Peyer's patch (tissue), 4 donors: ENCODE results near the gene MYCN. TPM values are rescaled to one million over a fixed set of nuclear protein-coding genes. Genes with fewer than 3 reads are reported as not detected.
"Not testable (repeated sequence)": the region's sequence is repeated elsewhere in the genome, so short reads cannot be mapped to it uniquely, and the experiment has no call there.

ENCODE experiments used
- DNase-seq, 3 donors: peaks; one replicate each; pipeline ENCODE4 v3.0.0-alpha.2; 2017 to 2019
- H3K27ac ChIP-seq, 4 donors: fragments of 200-600 bp; sonication (generic); one replicate each; pipeline ENCODE4 v1.5.1; 2016 to 2019
- H3K27me3 ChIP-seq, 2 donors: fragments of 200-600 bp; sonication (generic); one replicate each; pipeline ENCODE4 v1.5.1; 2019
- H3K36me3 ChIP-seq, 3 donors: fragments of 200-600 bp; sonication (generic); one replicate each; pipeline ENCODE4 v1.5.1; 2016 to 2019
- H3K4me1 ChIP-seq, 4 donors: fragments of 200-600 bp; sonication (generic); one replicate each; pipeline ENCODE4 v1.5.1; 2016 to 2019
- H3K4me3 ChIP-seq, 4 donors: fragments of 200-600 bp; sonication (generic); 1 replicate in 3 of 4; 2 replicates in 1 of 4; pipeline ENCODE4 v1.5.1; 2016 to 2019; ENCODE audit warnings: mild to moderate bottlenecking in 1 of 4
- H3K9me3 ChIP-seq, 4 donors: fragments of 200-600 bp; sonication (generic); one replicate each; pipeline ENCODE4 v1.5.1; 2016 to 2019; ENCODE audit warnings: mild to moderate bottlenecking in 1 of 4
- CTCF ChIP-seq, 6 experiments: fragments of 450-650 bp in 4 of 6; fragments of 200-600 bp in 2 of 6; sonication (generic) in 1 of 6; IDR thresholded peaks; one replicate each; pipeline ENCODE4 v1.5.1; 2017 to 2019; ENCODE audit warnings: antibody characterized with exemption in 6 of 6, mild to moderate bottlenecking in 3 of 6, moderate library complexity in 1 of 6
- POLR2A ChIP-seq, 2 donors: fragments of 450-650 bp; IDR thresholded peaks; one replicate each; pipeline ENCODE4 v1.5.1; 2017; ENCODE audit warnings: antibody characterized with exemption in 2 of 2, mild to moderate bottlenecking in 2 of 2, moderate library complexity in 2 of 2
- total RNA-seq, 4 donors: library from RNA; depleted of rRNA; stranded (reverse); fragments of >200 nt; gene quantifications; one replicate each; pipeline ENCODE4 v1.1.0, GENCODE V29; 2016

MYCN gene
- total RNA-seq, 4 donors from 2014 or later = 0.94 to 5.0 (median 3.3) TPM

GRCh38 chr2:15925819-15926218 is 14.5 kb upstream of the MYCN start:
- Histone ChIP-seq H3K4me1 (no peaks in the 10 kb centered on the region), H3K27me3 (no peaks in the 10 kb centered on the region), H3K36me3 (no peaks in the 10 kb centered on the region), H3K27ac (no peak overlapping the region), H3K9me3 (no peaks in the 10 kb centered on the region), H3K4me3 (no peak overlapping the region)
- DNase-seq = no peak
- TF ChIP-seq CTCF (IDR thresholded peaks at IDR 0.05) (no peak), POLR2A (IDR thresholded peaks at IDR 0.05) (no peak)

- no peaks in the 10 kb centered on the region for H3K4me1 ChIP-seq
- no peaks in the 10 kb centered on the region for H3K36me3 ChIP-seq
- TF ChIP-seq CTCF (IDR thresholded peaks at IDR 0.05) (no peak), POLR2A (IDR thresholded peaks at IDR 0.05) (no peak)
- no peaks in the 10 kb centered on the region for H3K9me3 ChIP-seq
- H3K27me3 ChIP-seq = no peaks in the 10 kb centered on the region
- no peak overlapping the region for H3K27ac ChIP-seq
- H3K4me3 ChIP-seq = no peak overlapping the region
- DNase-seq = no peak
Observed at GRCh38 chr2:15926252-15926651, 14.1 kb upstream of the MYCN start.

- TF ChIP-seq CTCF (IDR thresholded peaks at IDR 0.05) (no peak), POLR2A (IDR thresholded peaks at IDR 0.05) (no peak)
- Histone ChIP-seq H3K36me3 (no peaks in the 10 kb centered on the region), H3K4me3 (no peak overlapping the region), H3K27me3 (no peaks in the 10 kb centered on the region), H3K9me3 (no peaks in the 10 kb centered on the region), H3K4me1 (no peaks in the 10 kb centered on the region), H3K27ac (no peak overlapping the region)
- no peak for DNase-seq
Observed at GRCh38 chr2:15927551-15928218, 12.7 kb upstream of the MYCN start.

GRCh38 chr2:15929008-15929407 is 11.3 kb upstream of the MYCN start:
- not testable (repeated sequence) for H3K36me3 ChIP-seq, H3K4me3 ChIP-seq, DNase-seq

GRCh38 chr2:15929861-15930260 is 10.5 kb upstream of the MYCN start:
- no peaks in the 10 kb centered on the region for H3K4me1 ChIP-seq
- no peak overlapping the region for H3K27ac ChIP-seq
- no peak overlapping the region for H3K4me3 ChIP-seq
- no peaks in the 10 kb centered on the region for H3K27me3 ChIP-seq
- no peaks in the 10 kb centered on the region for H3K36me3 ChIP-seq
- no peaks in the 10 kb centered on the region for H3K9me3 ChIP-seq
- TF ChIP-seq CTCF (IDR thresholded peaks at IDR 0.05) (no peak), POLR2A (IDR thresholded peaks at IDR 0.05) (no peak)
- DNase-seq = no peak

More at GRCh38 chr2:15929008-15929407, 11.3 kb upstream of the MYCN start:
- not testable (repeated sequence) for H3K9me3 ChIP-seq, H3K27me3 ChIP-seq, H3K4me1 ChIP-seq, H3K27ac ChIP-seq

GRCh38 chr2:15930589-15931318 is 9.6 kb upstream of the MYCN start:
- no peak for DNase-seq
- H3K9me3 ChIP-seq = no peaks in the 10 kb centered on the region
- H3K36me3 ChIP-seq = no peaks in the 10 kb centered on the region
- H3K4me1 ChIP-seq = no peaks in the 10 kb centered on the region
- H3K27ac ChIP-seq = no peak overlapping the region
- no peak for TF ChIP-seq POLR2A (IDR thresholded peaks at IDR 0.05)
- no peak for TF ChIP-seq CTCF (IDR thresholded peaks at IDR 0.05)
- H3K4me3 ChIP-seq = no peak overlapping the region
- H3K27me3 ChIP-seq = no peaks in the 10 kb centered on the region
